ENCODE results near the gene PLCG1. TPM values are rescaled to one million over a fixed set of nuclear protein-coding genes. Genes with fewer than 3 reads are reported as not detected.
A peak's percentile ranks its signal among the peaks of the same experiment; 100 is the strongest.

The PLCG1 gene
- total and polyA plus RNA-seq, 12 donors: 32.9 to 139 (median 76.9) TPM

DNA sequence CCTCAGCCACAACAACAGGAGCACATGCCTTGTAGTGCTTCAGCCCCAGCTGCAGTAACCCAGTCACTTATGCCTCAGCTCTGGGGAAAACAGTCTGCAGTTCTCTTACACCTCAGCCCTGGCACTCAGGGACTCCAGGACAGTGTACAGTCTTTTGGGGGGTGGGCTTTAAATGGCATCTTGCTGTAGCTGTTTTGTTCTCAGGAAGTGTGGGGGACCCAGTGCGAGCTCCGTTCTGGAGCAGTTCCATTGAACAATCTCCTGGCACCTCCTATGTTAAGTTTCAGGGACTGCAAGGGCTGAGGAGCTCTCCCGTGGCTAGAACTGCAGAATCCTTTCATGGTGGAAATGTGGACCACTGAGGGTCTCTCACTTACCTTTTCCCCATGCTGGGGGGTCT, 55.2 kb downstream of the PLCG1 start:
- WGBS, 4 donors: 97 to 100% (median 98%) methylated on average over 3 of the region's 3 CpGs
- no peak overlapping the region for H3K27ac ChIP-seq
- H3K9me3 ChIP-seq (replicated peaks in 1 of 3): peaks cover 0 to 3% (median 0%) of the 10 kb centered on the region in 3 donors
- H3K27me3 ChIP-seq: no peaks in the 10 kb centered on the region
- H3K36me3 ChIP-seq (replicated peaks in 1 of 2): no peaks in the 10 kb centered on the region
- no peaks in the 10 kb centered on the region for H3K4me1 ChIP-seq (replicated peaks in 1 of 2)
- TF ChIP-seq, protein P1, sequence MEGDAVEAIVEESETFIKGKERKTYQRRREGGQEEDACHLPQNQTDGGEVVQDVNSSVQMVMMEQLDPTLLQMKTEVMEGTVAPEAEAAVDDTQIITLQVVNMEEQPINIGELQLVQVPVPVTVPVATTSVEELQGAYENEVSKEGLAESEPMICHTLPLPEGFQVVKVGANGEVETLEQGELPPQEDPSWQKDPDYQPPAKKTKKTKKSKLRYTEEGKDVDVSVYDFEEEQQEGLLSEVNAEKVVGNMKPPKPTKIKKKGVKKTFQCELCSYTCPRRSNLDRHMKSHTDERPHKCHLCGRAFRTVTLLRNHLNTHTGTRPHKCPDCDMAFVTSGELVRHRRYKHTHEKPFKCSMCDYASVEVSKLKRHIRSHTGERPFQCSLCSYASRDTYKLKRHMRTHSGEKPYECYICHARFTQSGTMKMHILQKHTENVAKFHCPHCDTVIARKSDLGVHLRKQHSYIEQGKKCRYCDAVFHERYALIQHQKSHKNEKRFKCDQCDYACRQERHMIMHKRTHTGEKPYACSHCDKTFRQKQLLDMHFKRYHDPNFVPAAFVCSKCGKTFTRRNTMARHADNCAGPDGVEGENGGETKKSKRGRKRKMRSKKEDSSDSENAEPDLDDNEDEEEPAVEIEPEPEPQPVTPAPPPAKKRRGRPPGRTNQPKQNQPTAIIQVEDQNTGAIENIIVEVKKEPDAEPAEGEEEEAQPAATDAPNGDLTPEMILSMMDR (IDR thresholded peaks at IDR 0.05): no peak
- TF ChIP-seq POLR2A (IDR thresholded peaks at IDR 0.05): no peak
- peak in 1 of 7 donors; percentile 27 for DNase-seq
- H3K4me3 ChIP-seq: no peak overlapping the region
- intact Hi-C loops (cut with DNase I): no loop called here

DNA sequence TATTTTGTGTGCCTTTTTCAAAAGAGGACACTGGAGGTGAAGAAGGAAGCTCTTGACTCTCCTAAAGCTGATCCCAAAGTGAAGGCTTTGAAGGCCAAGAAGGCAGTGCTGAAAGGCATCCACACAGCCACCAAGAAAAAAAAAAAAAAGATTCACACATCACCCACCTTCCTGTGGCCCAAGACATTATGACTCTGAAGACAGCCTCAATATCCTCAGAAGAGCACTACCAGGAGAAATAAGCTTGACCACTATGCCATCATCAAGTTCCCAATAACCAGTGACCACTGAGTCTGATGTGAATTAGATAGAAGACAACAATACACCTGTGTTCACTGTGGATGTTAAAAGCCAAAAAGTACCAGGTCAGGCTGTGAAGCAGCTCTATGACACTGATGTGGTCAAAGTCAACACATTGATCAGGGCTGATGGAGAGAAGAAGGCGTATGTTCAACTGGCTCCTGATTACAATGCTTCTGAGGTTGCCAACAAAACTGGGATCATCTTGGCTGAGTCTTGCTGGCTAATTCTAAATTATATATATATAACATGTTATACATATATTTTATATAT, 59.4 kb downstream of the PLCG1 start:
- no peak for DNase-seq
- no peaks in the 10 kb centered on the region for H3K27me3 ChIP-seq
- H3K36me3 ChIP-seq (replicated peaks in 1 of 2): no peaks in the 10 kb centered on the region

DNA sequence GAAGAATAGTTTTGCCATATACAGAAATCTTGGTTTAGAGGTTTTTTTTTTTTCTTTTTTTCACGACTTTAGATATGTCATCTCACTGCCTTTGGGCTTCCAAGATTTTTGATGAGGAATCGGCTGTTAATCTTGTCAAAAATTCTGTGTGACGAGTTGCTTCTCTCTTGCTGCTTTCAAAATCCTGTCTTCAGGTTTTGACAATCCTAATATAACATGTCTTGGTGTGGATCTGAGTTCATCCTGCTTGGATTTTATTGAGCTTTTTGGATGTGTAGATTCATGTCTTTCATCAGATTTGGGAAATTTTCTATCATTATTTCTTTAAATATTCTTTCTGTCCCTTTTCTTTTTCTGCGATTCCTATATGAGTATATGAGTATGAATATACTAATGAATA, 61.1 kb downstream of the PLCG1 start:
- DNase-seq: no peak
- TF ChIP-seq, protein P1 (IDR thresholded peaks at IDR 0.05): no peak
- no peak for TF ChIP-seq POLR2A (IDR thresholded peaks at IDR 0.05)
- H3K4me1 ChIP-seq (replicated peaks in 1 of 2): peaks cover 5% of the 10 kb centered on the region in 2 donors
- WGBS, 4 donors: 95 to 98% (median 97%) methylated on average over 4 of the region's 4 CpGs
- no peak overlapping the region for H3K4me3 ChIP-seq
- H3K36me3 ChIP-seq (replicated peaks in 1 of 2): peaks cover 0 to 1% of the 10 kb centered on the region in 2 donors
- H3K27ac ChIP-seq: no peak overlapping the region
- H3K27me3 ChIP-seq: no peaks in the 10 kb centered on the region
- peaks cover 0 to 11% (median 0%) of the 10 kb centered on the region in 3 donors for H3K9me3 ChIP-seq (replicated peaks in 1 of 3)
- intact Hi-C loops (cut with DNase I): no loop called here

More for the DNA sequence above, 59.4 kb downstream of the PLCG1 start:
- H3K9me3 ChIP-seq (replicated peaks in 1 of 3): peaks cover 0 to 11% (median 0%) of the 10 kb centered on the region in 3 donors
- WGBS, 4 donors: 84 to 100% (median 97%) methylated on average over 1 of the region's 1 CpG
- no peak overlapping the region for H3K27ac ChIP-seq
- intact Hi-C loops (cut with DNase I): no loop called here
- H3K4me1 ChIP-seq (replicated peaks in 1 of 2): no peaks in the 10 kb centered on the region
- no peak overlapping the region for H3K4me3 ChIP-seq
- TF ChIP-seq, protein P1 (IDR thresholded peaks at IDR 0.05): no peak
- TF ChIP-seq POLR2A (IDR thresholded peaks at IDR 0.05): no peak

DNA sequence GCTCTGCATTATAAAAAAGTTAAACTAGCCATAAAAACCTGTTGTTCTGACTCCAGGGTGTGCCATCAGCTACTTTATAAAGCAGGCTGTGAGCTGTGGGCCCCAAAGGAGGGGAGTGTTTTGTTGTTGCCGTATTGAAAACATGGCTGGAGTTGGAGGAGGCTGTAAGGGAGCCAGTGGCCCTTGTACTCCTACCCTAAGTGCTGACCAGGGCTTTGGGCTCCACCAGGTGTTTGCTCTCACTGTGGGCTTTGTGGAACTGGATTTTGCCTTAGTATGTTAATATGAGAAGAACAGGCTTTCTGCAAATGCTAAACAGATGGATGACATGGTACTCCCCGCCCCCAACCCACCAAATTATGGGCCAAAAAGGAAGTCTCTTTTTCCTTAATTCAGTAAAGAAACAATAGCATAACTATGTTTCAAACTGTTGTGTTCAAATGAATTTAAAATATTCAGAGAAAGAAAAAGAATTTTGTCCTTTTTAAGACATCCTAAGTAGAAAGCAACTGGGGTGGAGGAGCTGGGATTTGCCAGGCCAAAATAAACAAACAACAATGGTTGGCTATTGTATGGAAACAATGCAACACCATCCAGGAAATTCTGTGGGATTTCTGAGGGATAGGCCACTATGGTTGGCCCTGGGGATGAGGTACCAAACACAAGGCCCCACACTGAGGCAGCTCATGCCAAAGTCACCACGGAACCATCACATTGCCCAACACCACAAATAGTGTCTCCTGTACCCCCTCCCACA, 63.3 kb downstream of the PLCG1 start:
- Histone ChIP-seq H3K4me1 (replicated peaks in 1 of 2) (peaks cover 5% of the 10 kb centered on the region in 2 donors), H3K4me3 (no peak overlapping the region), H3K27ac (no peak overlapping the region), H3K36me3 (replicated peaks in 1 of 2) (peaks cover 0 to 13% of the 10 kb centered on the region in 2 donors), H3K27me3 (no peaks in the 10 kb centered on the region), H3K9me3 (replicated peaks in 1 of 3) (peaks cover 0 to 11% (median 0%) of the 10 kb centered on the region in 3 donors)
- DNase-seq: no peak
- 82 to 92% (median 90%) methylated on average over 2 to 3 of the region's 3 CpGs for WGBS, 4 donors
- intact Hi-C loops (cut with DNase I): no loop called here
- no peak for TF ChIP-seq POLR2A (IDR thresholded peaks at IDR 0.05)
- TF ChIP-seq, protein P1 (IDR thresholded peaks at IDR 0.05): no peak

Measured in adrenal gland (tissue), 12 donors.